GM10248 (cell line): ENCODE data around the gene EFNA1.

Source experiments
- CTCF ChIA-PET: fragments of 300-600 bp; sonication (Branson Sonifier 250); formaldehyde crosslinking; extraction: SDS; loops from one replicate; lab custom pipeline; 2021; ENCODE audit warnings: antibody characterized with exemption; lab: Yijun Ruan, JAX
- POLR2A ChIA-PET: fragments of 350-650 bp; sonication (Branson Sonifier 250); formaldehyde crosslinking; extraction: SDS; loops from one replicate; lab custom pipeline; 2020; ENCODE audit warnings: antibody characterized with exemption; lab: Yijun Ruan, JAX
- DNase-seq: peaks from one replicate; pipeline ENCODE4 v3.0.0; 2012; ENCODE audit errors: extremely low spot score
- TF ChIP-seq, protein P1 (sequence below): IDR thresholded peaks from 2 replicates; pipeline ENCODE4 v1.5.1; 2012; ENCODE audit warnings: mild to moderate bottlenecking, low read depth; ENCODE audit errors: extremely low read depth, missing control alignments, control extremely low read depth

EFNA1 gene

DNA sequence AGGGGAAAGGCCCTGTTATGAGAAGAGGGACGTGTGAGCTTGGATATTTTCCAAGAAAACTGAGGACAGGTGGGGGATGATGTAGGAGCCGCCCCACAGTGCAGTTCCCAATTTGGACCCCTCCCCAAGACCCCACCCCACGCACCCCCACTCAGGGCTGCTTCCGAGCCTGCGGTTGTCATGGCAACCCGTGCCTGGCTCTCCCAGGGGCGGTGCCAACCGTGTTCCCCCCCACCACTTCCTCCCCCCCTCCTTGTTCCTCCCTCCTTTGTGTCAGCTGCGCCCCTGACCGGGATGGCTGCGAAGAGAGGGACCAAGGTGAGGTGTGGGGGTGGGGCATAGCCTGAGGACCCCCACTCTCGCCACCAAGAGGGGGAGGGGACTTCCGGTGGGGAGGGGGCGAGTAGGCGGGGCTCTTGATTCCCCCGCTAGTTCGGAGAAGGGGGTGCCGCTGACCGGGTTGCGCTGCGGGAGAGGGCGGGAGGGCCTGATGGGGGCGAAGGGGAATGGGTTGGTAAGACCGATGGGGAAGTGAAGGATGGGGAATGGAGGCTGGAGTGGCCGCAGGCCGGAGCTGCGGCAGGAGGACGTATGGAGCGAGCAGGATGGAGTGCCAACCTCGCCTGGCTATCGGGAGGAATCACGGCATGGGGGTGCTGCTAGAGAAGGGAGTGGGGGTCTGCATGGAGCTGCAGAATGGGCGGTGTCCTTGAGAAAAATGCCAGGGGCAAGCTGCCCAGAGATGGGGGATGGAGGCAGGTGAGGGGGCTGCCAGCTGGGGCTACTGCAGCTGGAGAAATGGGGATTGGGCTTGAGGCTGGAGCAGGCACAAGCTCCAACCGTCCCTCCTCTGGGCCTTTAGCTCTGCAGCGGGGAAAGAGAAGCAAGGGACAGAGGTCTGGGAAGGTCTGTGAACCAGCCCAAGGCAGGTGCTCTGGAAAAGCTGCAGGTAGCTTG, 46.9 kb downstream of the EFNA1 start:
- POLR2A ChIA-PET = interaction anchor here (0.6 to 0.7 kb wide), 2 partner anchors 186 to 1317 kb away, joined by 3 read pairs; no protein-coding TSS in a partner anchor
- CTCF ChIA-PET = interaction anchor here (0.8 to 11.6 kb wide), 19 partner anchors 11 to 417 kb away, joined by 3 to 167 read pairs (median 6); partner anchors contain the start of genes MTX1, SLC50A1 and THBS3
- TF ChIP-seq, protein P1, sequence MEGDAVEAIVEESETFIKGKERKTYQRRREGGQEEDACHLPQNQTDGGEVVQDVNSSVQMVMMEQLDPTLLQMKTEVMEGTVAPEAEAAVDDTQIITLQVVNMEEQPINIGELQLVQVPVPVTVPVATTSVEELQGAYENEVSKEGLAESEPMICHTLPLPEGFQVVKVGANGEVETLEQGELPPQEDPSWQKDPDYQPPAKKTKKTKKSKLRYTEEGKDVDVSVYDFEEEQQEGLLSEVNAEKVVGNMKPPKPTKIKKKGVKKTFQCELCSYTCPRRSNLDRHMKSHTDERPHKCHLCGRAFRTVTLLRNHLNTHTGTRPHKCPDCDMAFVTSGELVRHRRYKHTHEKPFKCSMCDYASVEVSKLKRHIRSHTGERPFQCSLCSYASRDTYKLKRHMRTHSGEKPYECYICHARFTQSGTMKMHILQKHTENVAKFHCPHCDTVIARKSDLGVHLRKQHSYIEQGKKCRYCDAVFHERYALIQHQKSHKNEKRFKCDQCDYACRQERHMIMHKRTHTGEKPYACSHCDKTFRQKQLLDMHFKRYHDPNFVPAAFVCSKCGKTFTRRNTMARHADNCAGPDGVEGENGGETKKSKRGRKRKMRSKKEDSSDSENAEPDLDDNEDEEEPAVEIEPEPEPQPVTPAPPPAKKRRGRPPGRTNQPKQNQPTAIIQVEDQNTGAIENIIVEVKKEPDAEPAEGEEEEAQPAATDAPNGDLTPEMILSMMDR = no peak
- DNase-seq = no peak

DNA sequence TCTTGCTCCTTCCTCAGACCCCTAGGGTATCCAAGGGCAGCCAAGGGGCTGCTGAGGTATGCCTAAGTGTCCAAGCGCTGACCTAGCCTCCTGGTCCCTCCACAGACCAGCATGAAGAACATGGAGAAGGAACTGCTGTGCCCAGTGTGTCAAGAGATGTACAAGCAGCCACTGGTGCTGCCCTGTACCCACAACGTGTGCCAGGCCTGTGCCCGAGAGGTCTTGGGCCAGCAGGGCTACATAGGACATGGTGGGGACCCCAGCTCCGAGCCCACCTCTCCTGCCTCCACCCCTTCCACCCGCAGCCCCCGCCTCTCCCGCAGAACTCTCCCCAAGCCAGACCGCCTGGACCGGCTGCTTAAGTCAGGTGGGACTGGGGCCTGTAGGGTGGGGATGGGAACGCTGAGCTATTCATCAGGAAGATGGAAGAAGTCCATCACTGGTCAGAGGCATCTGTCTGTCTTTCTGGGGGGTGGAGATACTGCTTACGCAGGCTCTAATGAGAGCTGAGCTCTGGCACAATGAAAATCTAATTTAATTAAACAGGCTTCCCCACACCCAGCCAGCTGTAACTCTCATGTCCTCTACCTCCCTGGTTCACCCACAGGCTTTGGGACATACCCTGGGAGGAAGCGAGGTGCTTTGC, 47.7 kb downstream of the EFNA1 start:
- no peak for DNase-seq
- ChIA-PET CTCF (interaction anchor here (0.9 to 11.6 kb wide), 19 partner anchors 10 to 416 kb away, joined by 3 to 167 read pairs (median 4); partner anchors contain the start of genes MTX1 and THBS3), POLR2A (interaction anchor here (0.7 kb wide), 1 partner anchor 1317 kb away, joined by 3 read pairs; no protein-coding TSS in a partner anchor)
- TF ChIP-seq, protein P1 = no peak

DNA sequence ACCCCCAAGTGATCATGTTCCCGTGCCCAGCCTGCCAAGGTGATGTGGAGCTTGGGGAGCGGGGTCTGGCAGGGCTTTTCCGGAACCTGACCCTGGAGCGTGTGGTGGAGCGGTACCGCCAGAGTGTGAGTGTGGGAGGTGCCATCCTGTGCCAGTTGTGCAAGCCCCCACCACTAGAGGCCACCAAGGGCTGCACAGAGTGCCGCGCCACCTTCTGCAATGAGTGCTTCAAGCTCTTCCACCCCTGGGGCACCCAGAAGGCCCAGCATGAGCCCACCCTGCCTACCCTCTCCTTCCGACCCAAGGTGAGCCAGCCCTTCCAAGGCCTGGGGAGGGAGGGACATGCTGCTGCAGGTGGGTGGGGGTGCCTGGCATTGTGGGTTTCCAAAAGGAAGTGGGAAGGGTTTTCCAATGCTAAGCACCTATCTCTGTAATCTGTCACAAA, 48.3 kb downstream of the EFNA1 start:
- no peak for DNase-seq
- CTCF ChIA-PET = interaction anchor here (0.9 to 11.6 kb wide), 15 partner anchors 9 to 415 kb away, joined by 3 to 167 read pairs (median 8); partner anchors contain the start of genes MTX1 and THBS3
- POLR2A ChIA-PET = no interaction called here
- TF ChIP-seq, protein P1 = no peak

DNA sequence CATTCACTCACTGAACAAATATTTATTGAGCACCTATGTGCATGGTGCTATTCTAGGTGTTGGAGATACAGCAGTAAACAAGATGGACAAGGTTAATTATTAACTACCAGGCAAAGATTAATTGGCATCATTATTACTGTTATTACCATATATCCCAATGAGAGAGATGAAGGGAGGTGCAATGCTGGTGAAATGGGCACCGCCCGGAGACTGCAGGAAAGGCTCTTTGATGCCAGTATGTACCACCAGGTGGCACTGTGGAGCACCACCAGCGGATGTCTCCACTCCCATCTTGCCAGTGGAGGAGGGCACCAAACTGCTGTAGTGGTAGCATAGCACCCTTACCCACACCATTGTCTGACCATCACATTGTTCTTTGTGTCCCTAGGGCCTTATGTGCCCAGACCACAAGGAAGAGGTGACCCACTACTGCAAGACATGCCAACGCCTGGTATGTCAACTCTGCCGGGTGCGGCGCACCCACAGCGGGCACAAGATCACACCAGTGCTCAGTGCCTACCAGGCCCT, 48.9 kb downstream of the EFNA1 start:
- TF ChIP-seq, protein P1 = peak; percentile 94
- DNase-seq = peak; percentile 89
- CTCF ChIA-PET = interaction anchor here (0.7 to 11.6 kb wide), 15 partner anchors 9 to 206 kb away, joined by 3 to 167 read pairs (median 9); partner anchors contain the start of genes MTX1, SHC1 and THBS3

DNA sequence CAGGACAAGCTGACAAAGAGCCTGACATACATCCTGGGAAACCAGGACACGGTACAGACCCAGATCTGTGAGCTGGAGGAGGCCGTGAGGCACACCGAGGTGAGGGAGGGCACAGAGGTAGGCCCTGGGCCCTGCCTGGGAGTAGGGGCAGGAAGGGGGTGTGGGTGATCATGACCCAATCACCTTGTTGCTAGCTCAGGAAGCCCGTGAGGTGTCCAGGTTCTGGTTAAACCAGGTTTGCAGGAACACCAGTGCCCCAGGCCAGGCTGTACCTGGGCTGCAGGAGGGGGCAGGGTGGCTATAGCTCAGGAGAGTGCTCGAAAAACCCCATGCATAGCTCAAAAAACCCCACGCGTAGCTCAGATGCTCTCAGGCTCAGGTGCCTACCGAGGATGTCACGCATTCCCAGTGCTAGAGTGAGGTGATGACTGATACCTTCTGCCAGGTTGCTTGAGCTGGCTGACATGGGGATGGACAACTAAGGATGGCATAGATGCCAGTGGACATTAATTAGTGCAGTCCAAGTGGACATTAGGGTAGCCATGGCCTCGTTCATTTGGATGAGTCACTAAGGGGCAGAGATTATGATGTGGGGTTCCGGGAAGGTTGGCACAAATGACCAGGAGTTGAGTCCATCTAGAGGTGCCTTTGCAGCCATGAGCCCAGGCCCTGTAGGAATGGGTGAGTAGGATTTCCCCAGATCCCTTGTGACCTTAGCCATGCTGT, 49.7 kb downstream of the EFNA1 start:
- CTCF ChIA-PET = interaction anchor here (0.7 to 11.6 kb wide), 14 partner anchors 9 to 207 kb away, joined by 3 to 167 read pairs (median 6); partner anchors contain the start of gene SHC1
- DNase-seq = no peak
- POLR2A ChIA-PET = no interaction called here
- TF ChIP-seq, protein P1 = no peak

More for the DNA sequence above, 48.9 kb downstream of the EFNA1 start:
- POLR2A ChIA-PET = no interaction called here
